Liver (tissue), 3 donors: ENCODE measurements around the gene BACH2.

Experiments used
- HNF4G ChIP-seq: IDR thresholded peaks from 2 replicates; pipeline ENCODE4 v1.6.1; 2016; ENCODE audit warnings: antibody characterized with exemption
- JUND ChIP-seq, 2 donors: IDR thresholded peaks; 2 replicates each; pipeline ENCODE4 v1.6.1; 2016; ENCODE audit warnings: antibody characterized with exemption in 2 of 2
- NR2F2 ChIP-seq: IDR thresholded peaks from 2 replicates; pipeline ENCODE4 v1.6.1; 2016; ENCODE audit warnings: antibody characterized with exemption
- SP1 ChIP-seq: IDR thresholded peaks from 2 replicates; pipeline ENCODE4 v1.6.1; 2018; ENCODE audit warnings: antibody characterized with exemption, mild to moderate bottlenecking
- TAF1 ChIP-seq: conservative IDR thresholded peaks from 2 replicates; pipeline ENCODE4 v1.6.1; 2016; ENCODE audit warnings: antibody characterized with exemption, mild to moderate bottlenecking
- TF ChIP-seq, protein P1 (sequence below): fragments of 150-350 bp; IDR thresholded peaks from 2 replicates; pipeline ENCODE4 v1.5.1; 2017; ENCODE audit warnings: improper control_type of control experiment, low read depth, low read length; ENCODE audit not compliant: missing input control
- TF ChIP-seq, protein P2 (sequence below): IDR thresholded peaks from 2 replicates; pipeline ENCODE4 v1.6.1; 2016; ENCODE audit warnings: antibody characterized with exemption
- TF ChIP-seq, protein P3 (sequence below): IDR thresholded peaks from 2 replicates; pipeline ENCODE4 v1.6.1; 2016; ENCODE audit warnings: antibody characterized with exemption, mild to moderate bottlenecking
- TF ChIP-seq, protein P4 (sequence below): IDR thresholded peaks from 2 replicates; pipeline ENCODE4 v1.6.1; 2016; ENCODE audit warnings: antibody characterized with exemption
- donor health status: healthy.
- donor health status: healthy.

DNA sequence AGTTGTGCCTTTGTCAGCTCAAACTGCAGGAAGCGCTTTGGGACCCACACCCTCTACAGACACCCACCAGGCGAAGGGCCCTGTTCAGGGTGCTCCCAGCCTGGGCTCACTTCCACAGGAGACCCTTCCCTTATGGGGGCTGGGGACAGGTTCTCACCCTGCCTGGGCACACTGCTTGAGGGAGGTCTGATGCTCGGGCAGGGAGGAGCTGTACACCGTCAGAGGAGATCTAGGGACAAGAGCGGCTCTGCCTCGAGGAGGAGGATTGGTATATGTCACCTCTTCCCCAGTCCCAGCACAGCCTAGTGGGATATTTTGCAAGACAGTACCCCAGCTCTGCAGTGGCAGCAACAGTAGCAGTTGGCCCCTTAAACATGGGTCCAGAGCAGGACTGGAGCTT lies 375.4 kb downstream of the BACH2 start:
- TF ChIP-seq, protein P1, sequence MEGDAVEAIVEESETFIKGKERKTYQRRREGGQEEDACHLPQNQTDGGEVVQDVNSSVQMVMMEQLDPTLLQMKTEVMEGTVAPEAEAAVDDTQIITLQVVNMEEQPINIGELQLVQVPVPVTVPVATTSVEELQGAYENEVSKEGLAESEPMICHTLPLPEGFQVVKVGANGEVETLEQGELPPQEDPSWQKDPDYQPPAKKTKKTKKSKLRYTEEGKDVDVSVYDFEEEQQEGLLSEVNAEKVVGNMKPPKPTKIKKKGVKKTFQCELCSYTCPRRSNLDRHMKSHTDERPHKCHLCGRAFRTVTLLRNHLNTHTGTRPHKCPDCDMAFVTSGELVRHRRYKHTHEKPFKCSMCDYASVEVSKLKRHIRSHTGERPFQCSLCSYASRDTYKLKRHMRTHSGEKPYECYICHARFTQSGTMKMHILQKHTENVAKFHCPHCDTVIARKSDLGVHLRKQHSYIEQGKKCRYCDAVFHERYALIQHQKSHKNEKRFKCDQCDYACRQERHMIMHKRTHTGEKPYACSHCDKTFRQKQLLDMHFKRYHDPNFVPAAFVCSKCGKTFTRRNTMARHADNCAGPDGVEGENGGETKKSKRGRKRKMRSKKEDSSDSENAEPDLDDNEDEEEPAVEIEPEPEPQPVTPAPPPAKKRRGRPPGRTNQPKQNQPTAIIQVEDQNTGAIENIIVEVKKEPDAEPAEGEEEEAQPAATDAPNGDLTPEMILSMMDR: no peak
- TF ChIP-seq, protein P2, sequence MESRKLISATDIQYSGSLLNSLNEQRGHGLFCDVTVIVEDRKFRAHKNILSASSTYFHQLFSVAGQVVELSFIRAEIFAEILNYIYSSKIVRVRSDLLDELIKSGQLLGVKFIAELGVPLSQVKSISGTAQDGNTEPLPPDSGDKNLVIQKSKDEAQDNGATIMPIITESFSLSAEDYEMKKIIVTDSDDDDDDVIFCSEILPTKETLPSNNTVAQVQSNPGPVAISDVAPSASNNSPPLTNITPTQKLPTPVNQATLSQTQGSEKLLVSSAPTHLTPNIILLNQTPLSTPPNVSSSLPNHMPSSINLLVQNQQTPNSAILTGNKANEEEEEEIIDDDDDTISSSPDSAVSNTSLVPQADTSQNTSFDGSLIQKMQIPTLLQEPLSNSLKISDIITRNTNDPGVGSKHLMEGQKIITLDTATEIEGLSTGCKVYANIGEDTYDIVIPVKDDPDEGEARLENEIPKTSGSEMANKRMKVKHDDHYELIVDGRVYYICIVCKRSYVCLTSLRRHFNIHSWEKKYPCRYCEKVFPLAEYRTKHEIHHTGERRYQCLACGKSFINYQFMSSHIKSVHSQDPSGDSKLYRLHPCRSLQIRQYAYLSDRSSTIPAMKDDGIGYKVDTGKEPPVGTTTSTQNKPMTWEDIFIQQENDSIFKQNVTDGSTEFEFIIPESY: no peak
- TF ChIP-seq HNF4G (no peak), NR2F2 (no peak), JUND (IDR thresholded peaks at IDR 0.05) (no peak), TAF1 (no peak), SP1 (no peak)
- TF ChIP-seq, protein P3, sequence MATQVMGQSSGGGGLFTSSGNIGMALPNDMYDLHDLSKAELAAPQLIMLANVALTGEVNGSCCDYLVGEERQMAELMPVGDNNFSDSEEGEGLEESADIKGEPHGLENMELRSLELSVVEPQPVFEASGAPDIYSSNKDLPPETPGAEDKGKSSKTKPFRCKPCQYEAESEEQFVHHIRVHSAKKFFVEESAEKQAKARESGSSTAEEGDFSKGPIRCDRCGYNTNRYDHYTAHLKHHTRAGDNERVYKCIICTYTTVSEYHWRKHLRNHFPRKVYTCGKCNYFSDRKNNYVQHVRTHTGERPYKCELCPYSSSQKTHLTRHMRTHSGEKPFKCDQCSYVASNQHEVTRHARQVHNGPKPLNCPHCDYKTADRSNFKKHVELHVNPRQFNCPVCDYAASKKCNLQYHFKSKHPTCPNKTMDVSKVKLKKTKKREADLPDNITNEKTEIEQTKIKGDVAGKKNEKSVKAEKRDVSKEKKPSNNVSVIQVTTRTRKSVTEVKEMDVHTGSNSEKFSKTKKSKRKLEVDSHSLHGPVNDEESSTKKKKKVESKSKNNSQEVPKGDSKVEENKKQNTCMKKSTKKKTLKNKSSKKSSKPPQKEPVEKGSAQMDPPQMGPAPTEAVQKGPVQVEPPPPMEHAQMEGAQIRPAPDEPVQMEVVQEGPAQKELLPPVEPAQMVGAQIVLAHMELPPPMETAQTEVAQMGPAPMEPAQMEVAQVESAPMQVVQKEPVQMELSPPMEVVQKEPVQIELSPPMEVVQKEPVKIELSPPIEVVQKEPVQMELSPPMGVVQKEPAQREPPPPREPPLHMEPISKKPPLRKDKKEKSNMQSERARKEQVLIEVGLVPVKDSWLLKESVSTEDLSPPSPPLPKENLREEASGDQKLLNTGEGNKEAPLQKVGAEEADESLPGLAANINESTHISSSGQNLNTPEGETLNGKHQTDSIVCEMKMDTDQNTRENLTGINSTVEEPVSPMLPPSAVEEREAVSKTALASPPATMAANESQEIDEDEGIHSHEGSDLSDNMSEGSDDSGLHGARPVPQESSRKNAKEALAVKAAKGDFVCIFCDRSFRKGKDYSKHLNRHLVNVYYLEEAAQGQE: no peak
- TF ChIP-seq, protein P4, sequence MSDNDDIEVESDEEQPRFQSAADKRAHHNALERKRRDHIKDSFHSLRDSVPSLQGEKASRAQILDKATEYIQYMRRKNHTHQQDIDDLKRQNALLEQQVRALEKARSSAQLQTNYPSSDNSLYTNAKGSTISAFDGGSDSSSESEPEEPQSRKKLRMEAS: no peak
